Fibroblast of lung (primary cell): ENCODE data around the gene EEF1AKMT3. TPM values are rescaled to one million over a fixed set of nuclear protein-coding genes. Genes with fewer than 3 reads are reported as not detected.

ENCODE experiments used
- DNase-seq, 2 donors: peaks; one replicate each; pipeline versions ENCODE4 v3.0.0 to v3.0.0-alpha.2; 2010; ENCODE audit warnings: low read depth in 2 of 2
- H2AFZ ChIP-seq: 2 replicates; pipeline ENCODE4 v1.5.1; 2012; ENCODE audit warnings: low read length, control low read depth, inconsistent platforms
- H3K27ac ChIP-seq: 2 replicates; pipeline ENCODE4 v1.5.1; 2011; ENCODE audit warnings: low read length, control low read depth; ENCODE audit not compliant: insufficient read depth
- H3K27me3 ChIP-seq: 2 replicates; pipeline ENCODE4 v1.5.1; 2011; ENCODE audit warnings: mild to moderate bottlenecking, low read length; ENCODE audit not compliant: control insufficient read depth, insufficient read depth
- H3K36me3 ChIP-seq: 2 replicates; pipeline ENCODE4 v1.5.1; 2011; ENCODE audit warnings: low read length; ENCODE audit not compliant: control insufficient read depth, insufficient read depth
- H3K4me1 ChIP-seq: 2 replicates; pipeline ENCODE4 v1.5.1; 2011; ENCODE audit warnings: low read length; ENCODE audit not compliant: control insufficient read depth, insufficient read depth; ENCODE audit errors: extremely low read depth
- H3K4me2 ChIP-seq: 2 replicates; pipeline ENCODE4 v1.5.1; 2011; ENCODE audit warnings: low read length, control low read depth; ENCODE audit not compliant: insufficient read depth; ENCODE audit errors: extremely low read depth
- H3K4me3 ChIP-seq, 4 experiments: fragments of 200-600 bp in 1 of 4; sonication (generic) in 1 of 4; replicated peaks in 1 of 4; 2 replicates each; pipeline ENCODE4 v1.5.1; 2011 to 2016; ENCODE audit warnings: low read length in 4 of 4, low read depth in 3 of 4, mild to moderate bottlenecking in 3 of 4, control low read depth in 2 of 4, inconsistent platforms in 1 of 4, mixed read lengths in 1 of 4; ENCODE audit not compliant: insufficient read depth in 1 of 4; ENCODE audit errors: control extremely low read depth in 1 of 4
- H3K79me2 ChIP-seq: 2 replicates; pipeline ENCODE4 v1.5.1; 2012; ENCODE audit warnings: mild to moderate bottlenecking, low read length, inconsistent platforms; ENCODE audit not compliant: control insufficient read depth, insufficient read depth
- H3K9ac ChIP-seq: 2 replicates; pipeline ENCODE4 v1.5.1; 2011; ENCODE audit warnings: mild to moderate bottlenecking, low read length, control low read depth; ENCODE audit not compliant: insufficient read depth
- H3K9me3 ChIP-seq: 2 replicates; pipeline ENCODE4 v1.5.1; 2012; ENCODE audit warnings: low read depth, low read length; ENCODE audit not compliant: control insufficient read depth, insufficient read depth
- H4K20me1 ChIP-seq: 2 replicates; pipeline ENCODE4 v1.5.1; 2011; ENCODE audit warnings: low read length; ENCODE audit not compliant: control insufficient read depth, insufficient read depth; ENCODE audit errors: extremely low read depth
- EZH2 ChIP-seq: IDR thresholded peaks from 2 replicates; pipeline ENCODE4 v1.5.1; 2012; ENCODE audit warnings: low read length, control low read depth, mild to moderate bottlenecking; ENCODE audit errors: missing control alignments
- polyA plus RNA-seq, 2 donors: library from polyadenylated mRNA; depleted of rRNA in 1 of 2; stranded (reverse) in 1 of 2; unstranded in 1 of 2; fragments of >200 nt; gene quantifications; 2 replicates each; pipeline ENCODE4 v1.2.1, GENCODE V29; 2011 to 2012; ENCODE audit warnings: missing spikeins in 1 of 2
- total RNA-seq: library from RNA; depleted of rRNA; stranded (reverse); fragments of >200 nt; gene quantifications from 2 replicates; pipeline ENCODE4 v1.2.1, GENCODE V29; 2014
- TF ChIP-seq, protein P1 (sequence below), 2 donors: IDR thresholded peaks in 1 of 2; conservative IDR thresholded peaks in 1 of 2; 1 replicate in 1 of 2; 2 replicates in 1 of 2; pipeline ENCODE4 v1.5.1; 2011 to 2012; ENCODE audit warnings: low read length in 2 of 2, control low read depth in 1 of 2, inconsistent platforms in 1 of 2, low read depth in 1 of 2, mild to moderate bottlenecking in 1 of 2

Gene EEF1AKMT3
- total and polyA plus RNA-seq, 2 donors (not counting 1 experiment from before 2014, with no cell fraction given): 8.9 to 11.9 TPM

DNA sequence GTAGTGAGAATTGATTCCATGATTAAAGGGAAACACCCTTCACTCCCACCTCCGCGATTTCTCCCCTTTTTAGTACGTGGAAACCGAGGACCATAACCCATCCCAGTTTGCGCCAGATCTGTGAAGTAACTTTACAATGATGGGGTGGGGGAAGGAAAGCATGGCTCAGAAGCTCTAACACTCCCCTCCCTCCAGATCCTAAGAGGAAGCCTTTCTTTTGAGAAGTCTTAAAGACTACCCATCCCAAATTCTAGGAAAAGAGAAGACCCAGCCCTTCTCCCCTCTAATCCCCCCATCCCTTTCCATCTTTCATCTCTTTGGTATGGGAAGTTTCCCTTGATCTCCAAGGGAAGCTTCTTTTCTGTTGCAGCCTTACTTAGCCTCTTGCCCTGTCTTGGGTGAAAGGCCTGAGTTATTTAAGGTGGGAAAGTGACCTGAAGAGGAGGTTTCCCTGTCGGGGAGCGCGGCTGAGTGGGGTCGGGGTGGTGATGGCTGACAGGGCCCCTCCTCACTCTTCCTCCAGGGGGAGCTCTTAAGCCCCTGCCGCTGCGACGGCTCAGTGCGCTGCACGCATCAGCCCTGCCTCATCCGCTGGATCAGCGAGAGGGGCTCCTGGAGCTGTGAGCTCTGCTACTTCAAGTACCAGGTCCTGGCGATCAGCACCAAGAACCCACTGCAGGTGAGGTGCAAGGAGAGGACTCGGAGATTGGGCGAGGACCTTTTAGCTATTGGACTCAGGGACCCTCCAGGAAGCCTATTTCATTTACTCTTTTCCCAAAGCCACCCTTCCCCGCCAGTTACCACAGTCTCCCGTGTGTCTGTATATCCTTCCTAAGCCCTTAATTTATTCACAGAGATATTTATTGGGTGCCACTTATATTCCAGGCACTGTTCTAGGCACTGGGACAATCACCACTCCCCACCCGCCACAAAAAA is 15.7 kb upstream of the EEF1AKMT3 start:
- Histone ChIP-seq H3K9me3 (no peaks in the 10 kb centered on the region), H3K27ac (no peak overlapping the region), H3K36me3 (no peaks in the 10 kb centered on the region), H4K20me1 (no peaks in the 10 kb centered on the region), H3K9ac (no peak overlapping the region), H3K27me3 (peaks cover 15% of the 10 kb centered on the region), H3K4me3 (peak overlapping the region in 2 of 4 experiments; percentile 53 to 64), H3K4me1 (peaks cover 4% of the 10 kb centered on the region), H3K4me2 (no peak overlapping the region), H2AFZ (no peak overlapping the region), H3K79me2 (peaks cover 3% of the 10 kb centered on the region)
- DNase-seq: no peak
- TF ChIP-seq, protein P1, sequence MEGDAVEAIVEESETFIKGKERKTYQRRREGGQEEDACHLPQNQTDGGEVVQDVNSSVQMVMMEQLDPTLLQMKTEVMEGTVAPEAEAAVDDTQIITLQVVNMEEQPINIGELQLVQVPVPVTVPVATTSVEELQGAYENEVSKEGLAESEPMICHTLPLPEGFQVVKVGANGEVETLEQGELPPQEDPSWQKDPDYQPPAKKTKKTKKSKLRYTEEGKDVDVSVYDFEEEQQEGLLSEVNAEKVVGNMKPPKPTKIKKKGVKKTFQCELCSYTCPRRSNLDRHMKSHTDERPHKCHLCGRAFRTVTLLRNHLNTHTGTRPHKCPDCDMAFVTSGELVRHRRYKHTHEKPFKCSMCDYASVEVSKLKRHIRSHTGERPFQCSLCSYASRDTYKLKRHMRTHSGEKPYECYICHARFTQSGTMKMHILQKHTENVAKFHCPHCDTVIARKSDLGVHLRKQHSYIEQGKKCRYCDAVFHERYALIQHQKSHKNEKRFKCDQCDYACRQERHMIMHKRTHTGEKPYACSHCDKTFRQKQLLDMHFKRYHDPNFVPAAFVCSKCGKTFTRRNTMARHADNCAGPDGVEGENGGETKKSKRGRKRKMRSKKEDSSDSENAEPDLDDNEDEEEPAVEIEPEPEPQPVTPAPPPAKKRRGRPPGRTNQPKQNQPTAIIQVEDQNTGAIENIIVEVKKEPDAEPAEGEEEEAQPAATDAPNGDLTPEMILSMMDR (conservative IDR thresholded peaks at IDR 0.05 in 1 of 2, IDR thresholded peaks at IDR 0.05 in 1 of 2; ENCODE audit: low read depth in 1 of 2, low read length in 2 of 2): peak; percentile 22 to 69
- no peak for TF ChIP-seq EZH2

DNA sequence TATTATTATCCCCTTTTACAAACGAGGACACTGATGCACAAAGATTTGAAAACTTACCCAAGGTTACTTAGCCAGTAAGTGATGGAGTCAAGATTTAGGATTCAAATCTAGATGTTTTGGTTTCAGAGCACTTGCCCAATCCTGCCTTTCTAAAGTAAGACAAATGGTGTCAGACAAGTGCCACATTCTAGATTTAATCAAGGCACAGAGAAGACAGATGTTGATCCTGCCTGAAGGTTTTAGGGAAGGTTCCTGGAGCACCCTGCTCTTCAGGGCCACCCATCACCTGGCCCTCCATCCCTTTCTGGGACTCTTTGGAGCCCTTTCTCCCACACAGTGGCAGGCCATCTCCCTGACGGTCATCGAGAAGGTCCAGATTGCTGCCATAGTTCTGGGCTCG is 14.6 kb upstream of the EEF1AKMT3 start:
- Histone ChIP-seq H3K27ac (no peak overlapping the region), H3K27me3 (peaks cover 15% of the 10 kb centered on the region), H3K4me3 (no peak overlapping the region), H3K79me2 (no peaks in the 10 kb centered on the region), H3K36me3 (no peaks in the 10 kb centered on the region), H3K9ac (no peak overlapping the region), H3K4me2 (no peak overlapping the region), H2AFZ (no peak overlapping the region), H3K9me3 (no peaks in the 10 kb centered on the region), H4K20me1 (no peaks in the 10 kb centered on the region), H3K4me1 (peaks cover 4% of the 10 kb centered on the region)
- no peak for TF ChIP-seq EZH2
- TF ChIP-seq, protein P1 (conservative IDR thresholded peaks at IDR 0.05 in 1 of 2, IDR thresholded peaks at IDR 0.05 in 1 of 2; ENCODE audit: low read depth in 1 of 2, low read length in 2 of 2): no peak
- DNase-seq: no peak

DNA sequence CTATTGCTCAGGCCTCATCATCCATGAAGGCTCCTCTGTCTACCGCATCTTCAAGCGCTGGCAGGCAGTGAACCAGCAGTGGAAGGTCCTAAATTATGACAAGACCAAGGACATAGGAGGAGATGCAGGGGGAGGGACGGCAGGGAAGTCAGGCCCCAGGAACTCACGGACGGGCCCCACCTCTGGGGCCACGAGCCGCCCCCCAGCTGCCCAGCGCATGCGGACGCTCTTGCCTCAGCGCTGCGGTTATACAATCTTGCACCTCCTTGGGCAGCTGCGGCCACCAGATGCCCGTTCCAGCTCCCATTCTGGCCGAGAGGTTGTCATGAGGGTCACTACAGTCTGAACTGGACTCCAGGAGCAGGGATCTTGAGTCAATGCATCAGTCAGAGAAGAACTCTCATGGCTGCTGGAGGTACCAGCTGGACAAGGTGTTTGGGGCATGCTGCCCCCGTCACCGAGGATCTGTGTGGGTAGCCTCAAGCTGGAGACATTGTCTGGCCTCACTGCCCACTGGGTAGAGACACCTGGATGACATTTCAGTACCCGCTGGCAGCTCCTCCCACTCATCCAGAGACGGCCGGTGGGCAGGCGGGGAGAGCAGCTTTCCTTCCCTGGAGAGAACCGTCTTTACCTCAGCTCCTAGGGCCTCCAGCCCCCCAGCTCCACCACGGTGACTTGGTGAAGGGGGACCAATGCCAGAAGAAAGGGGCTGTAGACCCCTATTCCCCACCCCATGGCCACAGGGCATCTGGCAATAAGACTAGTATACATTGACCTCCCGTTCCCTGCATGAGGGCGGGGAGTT is 13.7 kb upstream of the EEF1AKMT3 start:
- H3K27me3 ChIP-seq: peaks cover 14% of the 10 kb centered on the region
- no peaks in the 10 kb centered on the region for H4K20me1 ChIP-seq
- H3K4me2 ChIP-seq: no peak overlapping the region
- no peak for DNase-seq
- no peak overlapping the region for H2AFZ ChIP-seq
- H3K79me2 ChIP-seq: no peaks in the 10 kb centered on the region
- H3K4me1 ChIP-seq: peaks cover 4% of the 10 kb centered on the region
- H3K27ac ChIP-seq: no peak overlapping the region
- no peaks in the 10 kb centered on the region for H3K9me3 ChIP-seq
- TF ChIP-seq, protein P1 (conservative IDR thresholded peaks at IDR 0.05 in 1 of 2, IDR thresholded peaks at IDR 0.05 in 1 of 2; ENCODE audit: low read depth in 1 of 2, low read length in 2 of 2): no peak
- no peak for TF ChIP-seq EZH2
- H3K4me3 ChIP-seq: no peak overlapping the region
- no peak overlapping the region for H3K9ac ChIP-seq
- H3K36me3 ChIP-seq: no peaks in the 10 kb centered on the region
